Ishikawa (cell line): ENCODE measurements around the gene AURKB.

ENCODE experiments used
- CEBPB ChIP-seq: IDR thresholded peaks from 2 replicates; pipeline ENCODE4 v1.6.1; 2012
- CREB1 ChIP-seq: IDR thresholded peaks from 2 replicates; pipeline ENCODE4 v1.6.1; 2012; ENCODE audit warnings: low read depth
- EGR1 ChIP-seq: IDR thresholded peaks from 2 replicates; pipeline ENCODE4 v1.6.1; 2012
- EP300 ChIP-seq: IDR thresholded peaks from 2 replicates; pipeline ENCODE4 v1.6.1; 2012; ENCODE audit warnings: borderline replicate concordance
- FOXM1 ChIP-seq: IDR thresholded peaks from 2 replicates; pipeline ENCODE4 v1.6.1; 2012; ENCODE audit warnings: low read depth, borderline replicate concordance
- NFIC ChIP-seq: IDR thresholded peaks from 2 replicates; pipeline ENCODE4 v1.6.1; 2012
- RAD21 ChIP-seq: IDR thresholded peaks from 2 replicates; pipeline ENCODE4 v1.6.1; 2012; ENCODE audit warnings: low read depth
- TAF1 ChIP-seq: IDR thresholded peaks from 2 replicates; pipeline ENCODE4 v1.6.1; 2012; ENCODE audit warnings: low read depth, mild to moderate bottlenecking
- TCF12 ChIP-seq: IDR thresholded peaks from 2 replicates; pipeline ENCODE4 v1.6.1; 2012; ENCODE audit warnings: low read depth
- TEAD4 ChIP-seq: IDR thresholded peaks from 2 replicates; pipeline ENCODE4 v1.6.1; 2012
- YY1 ChIP-seq: IDR thresholded peaks from 2 replicates; pipeline ENCODE4 v1.6.1; 2012; ENCODE audit warnings: low read depth
- ZBTB7A ChIP-seq: IDR thresholded peaks from 2 replicates; pipeline ENCODE4 v1.6.1; 2012; ENCODE audit warnings: low read depth
- TF ChIP-seq, protein P1 (sequence below): IDR thresholded peaks from 2 replicates; pipeline ENCODE4 v1.6.1; 2012
- TF ChIP-seq, protein P2 (sequence below): IDR thresholded peaks from 2 replicates; pipeline ENCODE4 v1.6.1; 2012
- TF ChIP-seq, protein P3 (sequence below): IDR thresholded peaks from 2 replicates; pipeline ENCODE4 v1.6.1; 2012; ENCODE audit warnings: low read depth, mild to moderate bottlenecking

AURKB gene

DNA sequence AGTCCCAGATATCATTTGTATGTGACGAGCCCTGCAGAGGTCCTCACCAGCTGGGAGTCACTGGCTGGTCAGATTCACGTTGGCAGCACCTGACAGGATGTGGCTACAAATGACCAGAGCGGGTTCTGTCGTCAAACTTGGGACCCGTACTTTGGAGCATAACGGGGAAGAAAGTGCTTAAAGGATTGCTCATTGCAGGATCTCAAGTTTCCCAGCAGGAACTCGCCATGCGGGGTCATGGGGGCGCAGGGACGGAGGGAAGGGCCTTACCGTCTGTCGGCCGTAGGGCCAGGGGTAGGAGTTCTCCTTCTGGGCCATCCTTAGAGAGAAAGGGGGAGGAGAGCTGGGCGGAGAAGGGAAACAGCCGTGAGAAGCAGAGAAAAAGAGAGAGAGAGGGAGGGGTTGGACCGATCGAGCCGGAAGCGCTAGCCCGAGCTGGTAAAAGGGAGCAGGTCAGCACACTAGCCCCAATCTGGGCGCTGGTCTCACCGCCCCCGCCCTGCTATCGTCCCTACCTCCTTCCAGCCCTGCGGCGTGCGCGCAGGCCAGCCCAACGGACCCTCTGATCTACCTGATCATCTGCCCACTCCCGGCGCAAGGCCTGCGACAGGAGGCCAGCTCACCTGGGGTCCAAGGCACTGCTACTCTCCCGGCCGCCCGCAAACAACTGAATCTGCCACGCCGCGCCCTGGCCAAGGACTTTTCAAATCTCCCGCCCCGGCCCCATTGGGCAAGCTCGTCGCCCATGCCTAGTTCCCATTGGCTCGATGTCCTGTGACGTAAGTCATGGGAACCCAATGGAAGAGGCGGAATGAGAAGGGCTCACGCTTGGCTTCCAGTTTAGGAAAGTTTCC, at the start of gene AURKB:
TSS of gene AURKB (minus strand) at position 669 of the 854 bp plus-strand sequence. CDS start at position 318, 351 bp downstream.
- TF ChIP-seq, protein P1, sequence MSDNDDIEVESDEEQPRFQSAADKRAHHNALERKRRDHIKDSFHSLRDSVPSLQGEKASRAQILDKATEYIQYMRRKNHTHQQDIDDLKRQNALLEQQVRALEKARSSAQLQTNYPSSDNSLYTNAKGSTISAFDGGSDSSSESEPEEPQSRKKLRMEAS, result peak; percentile 98
- TF ChIP-seq, protein P2, sequence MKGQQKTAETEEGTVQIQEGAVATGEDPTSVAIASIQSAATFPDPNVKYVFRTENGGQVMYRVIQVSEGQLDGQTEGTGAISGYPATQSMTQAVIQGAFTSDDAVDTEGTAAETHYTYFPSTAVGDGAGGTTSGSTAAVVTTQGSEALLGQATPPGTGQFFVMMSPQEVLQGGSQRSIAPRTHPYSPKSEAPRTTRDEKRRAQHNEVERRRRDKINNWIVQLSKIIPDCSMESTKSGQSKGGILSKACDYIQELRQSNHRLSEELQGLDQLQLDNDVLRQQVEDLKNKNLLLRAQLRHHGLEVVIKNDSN, result peak; percentile 66
- TF ChIP-seq FOXM1 (peak; percentile 95), TCF12 (peak; percentile 47), ZBTB7A (no peak), CREB1 (peak; percentile 67; the same call in 1 of the 2 replicates), NFIC (no peak), TEAD4 (no peak), EP300 (no peak), CEBPB (no peak), TAF1 (peak; percentile 84), EGR1 (peak; percentile 73), RAD21 (no peak), YY1 (no peak)
- TF ChIP-seq, protein P3, sequence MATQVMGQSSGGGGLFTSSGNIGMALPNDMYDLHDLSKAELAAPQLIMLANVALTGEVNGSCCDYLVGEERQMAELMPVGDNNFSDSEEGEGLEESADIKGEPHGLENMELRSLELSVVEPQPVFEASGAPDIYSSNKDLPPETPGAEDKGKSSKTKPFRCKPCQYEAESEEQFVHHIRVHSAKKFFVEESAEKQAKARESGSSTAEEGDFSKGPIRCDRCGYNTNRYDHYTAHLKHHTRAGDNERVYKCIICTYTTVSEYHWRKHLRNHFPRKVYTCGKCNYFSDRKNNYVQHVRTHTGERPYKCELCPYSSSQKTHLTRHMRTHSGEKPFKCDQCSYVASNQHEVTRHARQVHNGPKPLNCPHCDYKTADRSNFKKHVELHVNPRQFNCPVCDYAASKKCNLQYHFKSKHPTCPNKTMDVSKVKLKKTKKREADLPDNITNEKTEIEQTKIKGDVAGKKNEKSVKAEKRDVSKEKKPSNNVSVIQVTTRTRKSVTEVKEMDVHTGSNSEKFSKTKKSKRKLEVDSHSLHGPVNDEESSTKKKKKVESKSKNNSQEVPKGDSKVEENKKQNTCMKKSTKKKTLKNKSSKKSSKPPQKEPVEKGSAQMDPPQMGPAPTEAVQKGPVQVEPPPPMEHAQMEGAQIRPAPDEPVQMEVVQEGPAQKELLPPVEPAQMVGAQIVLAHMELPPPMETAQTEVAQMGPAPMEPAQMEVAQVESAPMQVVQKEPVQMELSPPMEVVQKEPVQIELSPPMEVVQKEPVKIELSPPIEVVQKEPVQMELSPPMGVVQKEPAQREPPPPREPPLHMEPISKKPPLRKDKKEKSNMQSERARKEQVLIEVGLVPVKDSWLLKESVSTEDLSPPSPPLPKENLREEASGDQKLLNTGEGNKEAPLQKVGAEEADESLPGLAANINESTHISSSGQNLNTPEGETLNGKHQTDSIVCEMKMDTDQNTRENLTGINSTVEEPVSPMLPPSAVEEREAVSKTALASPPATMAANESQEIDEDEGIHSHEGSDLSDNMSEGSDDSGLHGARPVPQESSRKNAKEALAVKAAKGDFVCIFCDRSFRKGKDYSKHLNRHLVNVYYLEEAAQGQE, result no peak

DNA sequence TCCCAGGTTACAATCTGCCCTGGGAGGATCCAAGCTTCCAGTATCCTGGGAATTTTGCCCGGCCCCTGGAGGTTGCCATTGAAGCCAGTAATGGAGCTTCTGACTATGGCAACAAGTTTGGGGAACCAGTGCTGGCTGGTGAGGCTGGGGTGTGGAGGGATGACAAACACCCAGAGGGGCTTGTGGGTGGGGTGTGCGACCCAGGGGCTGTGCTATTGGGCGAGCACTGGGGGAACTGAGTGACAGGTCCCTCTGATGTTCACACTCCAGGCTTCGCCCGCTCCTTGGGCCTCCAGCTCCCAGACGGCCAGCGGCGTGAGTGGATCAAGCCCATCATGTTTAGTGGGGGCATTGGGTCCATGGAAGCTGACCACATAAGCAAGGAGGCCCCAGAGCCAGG, 47.4 kb upstream of the AURKB start:
- TF ChIP-seq EGR1, result no peak
- no peak for TF ChIP-seq TEAD4
- TF ChIP-seq YY1, result no peak

DNA sequence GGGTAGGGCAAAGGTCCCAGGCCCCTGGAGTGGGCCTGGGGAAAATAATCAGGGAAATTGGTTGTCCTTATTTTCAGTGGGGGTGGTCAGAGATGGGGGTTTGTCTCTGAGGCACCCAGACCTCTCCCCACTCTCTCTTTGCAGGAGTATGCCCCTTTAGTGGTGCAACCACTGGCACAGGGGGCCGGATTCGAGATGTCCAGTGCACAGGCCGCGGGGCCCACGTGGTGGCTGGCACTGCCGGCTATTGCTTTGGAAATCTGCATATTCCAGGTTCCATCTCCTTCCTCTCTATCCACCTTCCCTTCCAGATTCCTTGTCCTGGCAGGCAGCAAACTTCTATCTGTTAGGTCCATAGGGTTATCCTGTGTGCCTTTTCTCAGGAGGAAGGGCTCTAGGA, 46.3 kb upstream of the AURKB start:
- TF ChIP-seq ZBTB7A (no peak), EP300 (no peak), YY1 (no peak), FOXM1 (no peak), NFIC (no peak), CEBPB (no peak), CREB1 (no peak), EGR1 (no peak), TCF12 (no peak), RAD21 (no peak), TAF1 (no peak), TEAD4 (no peak)
- TF ChIP-seq, protein P1, result no peak
- TF ChIP-seq, protein P3, result no peak
- TF ChIP-seq, protein P2, result no peak

DNA sequence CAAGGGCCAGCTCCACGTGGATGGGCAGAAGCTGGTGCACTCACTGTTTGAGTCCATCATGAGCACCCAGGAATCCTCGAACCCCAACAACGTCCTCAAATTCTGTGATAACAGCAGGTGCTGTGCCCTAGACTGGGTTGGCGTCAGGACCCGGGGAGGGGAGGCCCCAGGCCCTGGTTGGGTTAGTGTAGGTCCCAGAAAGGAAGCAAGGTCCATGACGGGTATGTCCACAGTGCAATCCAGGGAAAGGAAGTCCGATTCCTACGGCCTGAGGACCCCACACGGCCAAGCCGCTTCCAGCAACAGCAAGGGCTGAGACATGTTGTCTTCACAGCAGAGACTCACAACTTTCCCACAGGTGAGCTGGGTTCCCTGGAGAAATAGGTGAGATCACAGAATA, 45.9 kb upstream of the AURKB start:
- TF ChIP-seq, protein P2, result no peak
- TF ChIP-seq, protein P3, result no peak
- TF ChIP-seq, protein P1, result no peak
- TF ChIP-seq TCF12 (no peak), TEAD4 (no peak), TAF1 (no peak), EP300 (no peak), FOXM1 (no peak), NFIC (no peak), ZBTB7A (no peak), RAD21 (no peak), YY1 (no peak), EGR1 (no peak), CEBPB (no peak), CREB1 (no peak)
